ENCODE results near the gene CHN2.

CHN2 gene

DNA sequence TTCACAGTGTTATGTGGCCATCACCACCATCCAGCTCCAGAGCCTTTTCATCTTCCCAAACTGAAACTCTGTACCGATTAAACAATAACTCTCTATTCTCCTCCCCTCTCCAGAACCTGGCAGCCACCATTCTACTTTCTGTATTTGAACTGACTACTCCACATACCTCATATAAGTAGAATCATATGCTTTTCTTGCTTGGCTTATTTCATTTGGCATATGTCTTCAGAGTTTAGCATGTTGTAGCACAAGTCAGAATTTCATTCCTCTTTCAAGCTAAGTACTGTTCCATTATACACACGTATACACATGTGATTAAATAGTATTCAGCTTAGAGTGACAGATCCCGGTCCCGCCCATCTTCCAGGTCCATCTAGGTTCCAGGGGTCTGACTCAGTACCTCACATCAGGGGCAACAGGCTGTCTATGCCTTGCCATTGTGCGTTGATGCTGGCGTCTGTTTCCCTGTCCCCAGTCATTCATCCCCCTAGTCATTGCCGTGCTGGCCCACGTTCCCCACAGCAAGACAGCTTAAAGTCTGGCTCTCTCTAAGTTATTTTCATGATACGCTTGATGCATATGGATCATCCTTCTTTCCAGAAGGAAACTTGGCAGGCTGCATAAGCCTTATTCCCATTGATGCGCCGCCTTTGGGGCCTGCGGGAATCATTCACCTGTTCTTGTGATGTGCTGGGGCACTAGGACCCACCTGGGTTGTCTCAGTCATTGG is 108.3 kb downstream of the CHN2 start:
- Histone ChIP-seq H3K27ac (ENCODE audit: low read depth, low read length) (no peak overlapping the region), H3K36me3 (ENCODE audit: control insufficient read depth in 1 of 2, insufficient read depth in 2 of 2, low read length in 2 of 2) (no peaks in the 10 kb centered on the region), H3K9me3 (ENCODE audit: control insufficient read depth in 1 of 2, low read length in 2 of 2) (no peaks in the 10 kb centered on the region), H3K27me3 (ENCODE audit: control insufficient read depth in 1 of 2, insufficient read depth in 2 of 2, low read length in 2 of 2) (no peaks in the 10 kb centered on the region), H3K4me1 (ENCODE audit: control insufficient read depth in 1 of 2, insufficient read depth in 2 of 2, low read length in 2 of 2) (peaks cover 0 to 3% of the 10 kb centered on the region in 2 donors), H3K9ac (ENCODE audit: low read depth in 1 of 2, low read length in 2 of 2) (no peak overlapping the region), H3K4me3 (ENCODE audit: low read depth in 1 of 2, low read length in 2 of 2) (no peak overlapping the region)

DNA sequence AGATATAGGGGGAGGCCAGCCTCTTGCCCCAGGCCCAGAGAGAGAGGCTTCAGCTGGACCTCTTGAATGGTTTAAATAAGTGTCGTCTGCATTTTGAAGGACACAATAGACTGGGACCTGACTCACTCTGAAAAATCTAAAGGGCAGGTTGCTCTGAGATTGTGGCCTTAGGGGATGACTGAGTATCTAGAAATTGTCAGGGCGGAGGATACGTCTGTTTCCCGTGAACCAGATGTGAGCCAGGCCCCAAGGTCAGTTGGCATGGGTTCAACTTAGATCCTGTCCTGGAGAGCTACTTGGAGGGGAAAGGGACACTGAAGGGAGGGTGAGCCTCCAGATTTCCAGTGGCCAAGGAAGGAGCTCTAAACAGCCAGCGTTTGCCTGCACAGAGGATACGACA is 110.2 kb downstream of the CHN2 start:
- H3K4me3 ChIP-seq (ENCODE audit: low read depth in 1 of 2, low read length in 2 of 2), result no peak overlapping the region
- no peak overlapping the region for H3K27ac ChIP-seq (ENCODE audit: low read depth, low read length)
- H3K4me1 ChIP-seq (ENCODE audit: control insufficient read depth in 1 of 2, insufficient read depth in 2 of 2, low read length in 2 of 2), result peaks cover 0 to 3% of the 10 kb centered on the region in 2 donors
- H3K9me3 ChIP-seq (ENCODE audit: control insufficient read depth in 1 of 2, low read length in 2 of 2), result no peaks in the 10 kb centered on the region
- H3K9ac ChIP-seq (ENCODE audit: low read depth in 1 of 2, low read length in 2 of 2), result no peak overlapping the region
- no peaks in the 10 kb centered on the region for H3K27me3 ChIP-seq (ENCODE audit: control insufficient read depth in 1 of 2, insufficient read depth in 2 of 2, low read length in 2 of 2)
- no peaks in the 10 kb centered on the region for H3K36me3 ChIP-seq (ENCODE audit: control insufficient read depth in 1 of 2, insufficient read depth in 2 of 2, low read length in 2 of 2)

DNA sequence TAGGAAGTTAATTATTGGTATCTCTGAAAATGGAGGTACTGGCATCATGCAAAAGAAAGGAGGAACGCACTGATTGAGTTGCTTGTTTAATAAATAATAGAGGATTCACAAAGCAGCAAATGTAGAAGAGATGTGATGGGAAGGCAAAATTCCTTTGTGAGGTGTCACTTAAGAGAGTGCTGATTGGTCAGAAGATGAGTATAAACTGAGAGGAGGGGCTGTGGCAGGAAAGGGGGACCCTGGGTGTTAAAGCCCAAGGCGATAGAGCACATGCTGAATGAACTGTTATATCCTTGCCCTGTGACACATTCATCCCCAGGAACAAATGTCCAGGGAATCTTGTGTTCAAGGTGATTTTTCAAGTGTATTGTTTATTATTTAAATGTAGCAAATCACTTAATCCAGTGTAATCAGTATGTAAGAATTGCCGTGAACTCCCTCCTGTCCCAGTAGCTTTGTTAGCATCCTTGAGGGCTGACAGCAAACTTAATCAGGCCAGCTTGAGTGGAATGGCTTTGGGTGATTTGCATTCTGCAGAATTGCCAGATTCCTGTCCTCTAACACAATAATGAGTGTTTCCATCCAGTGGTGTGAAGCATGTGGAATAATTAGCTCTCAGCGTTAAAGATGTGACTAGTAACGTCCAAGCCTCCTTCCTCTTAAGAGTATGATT is 111.9 kb downstream of the CHN2 start:
- Histone ChIP-seq H3K4me1 (ENCODE audit: control insufficient read depth in 1 of 2, insufficient read depth in 2 of 2, low read length in 2 of 2) (no peaks in the 10 kb centered on the region), H3K36me3 (ENCODE audit: control insufficient read depth in 1 of 2, insufficient read depth in 2 of 2, low read length in 2 of 2) (no peaks in the 10 kb centered on the region), H3K9me3 (ENCODE audit: control insufficient read depth in 1 of 2, low read length in 2 of 2) (no peaks in the 10 kb centered on the region), H3K9ac (ENCODE audit: low read depth in 1 of 2, low read length in 2 of 2) (no peak overlapping the region), H3K4me3 (ENCODE audit: low read depth in 1 of 2, low read length in 2 of 2) (no peak overlapping the region), H3K27me3 (ENCODE audit: control insufficient read depth in 1 of 2, insufficient read depth in 2 of 2, low read length in 2 of 2) (no peaks in the 10 kb centered on the region), H3K27ac (ENCODE audit: low read depth, low read length) (no peak overlapping the region)

DNA sequence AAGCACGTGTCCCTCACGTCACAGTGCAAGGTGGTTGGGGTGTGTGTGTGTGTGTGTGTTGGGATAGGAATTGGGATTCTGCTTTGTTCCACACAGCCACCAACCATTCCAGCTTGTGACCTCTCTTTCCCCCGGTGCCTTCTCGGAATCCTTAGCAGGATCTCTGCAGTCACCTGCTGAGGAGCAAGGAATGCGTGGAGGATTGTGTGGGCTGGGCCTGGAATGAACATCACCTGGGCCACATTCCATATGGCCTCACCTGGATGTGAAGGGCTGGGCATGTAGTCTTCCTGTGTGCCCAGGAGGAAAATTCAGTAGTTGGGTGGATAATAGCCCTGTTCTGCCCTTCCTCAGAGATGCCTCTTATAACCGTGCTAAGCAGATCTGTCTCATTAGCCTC is 113.8 kb downstream of the CHN2 start:
- no peaks in the 10 kb centered on the region for H3K36me3 ChIP-seq (ENCODE audit: control insufficient read depth in 1 of 2, insufficient read depth in 2 of 2, low read length in 2 of 2)
- H3K4me1 ChIP-seq (ENCODE audit: control insufficient read depth in 1 of 2, insufficient read depth in 2 of 2, low read length in 2 of 2), result no peaks in the 10 kb centered on the region
- H3K9me3 ChIP-seq (ENCODE audit: control insufficient read depth in 1 of 2, low read length in 2 of 2), result no peaks in the 10 kb centered on the region
- no peaks in the 10 kb centered on the region for H3K27me3 ChIP-seq (ENCODE audit: control insufficient read depth in 1 of 2, insufficient read depth in 2 of 2, low read length in 2 of 2)
- no peak overlapping the region for H3K9ac ChIP-seq (ENCODE audit: low read depth in 1 of 2, low read length in 2 of 2)
- no peak overlapping the region for H3K4me3 ChIP-seq (ENCODE audit: low read depth in 1 of 2, low read length in 2 of 2)
- no peak overlapping the region for H3K27ac ChIP-seq (ENCODE audit: low read depth, low read length)

DNA sequence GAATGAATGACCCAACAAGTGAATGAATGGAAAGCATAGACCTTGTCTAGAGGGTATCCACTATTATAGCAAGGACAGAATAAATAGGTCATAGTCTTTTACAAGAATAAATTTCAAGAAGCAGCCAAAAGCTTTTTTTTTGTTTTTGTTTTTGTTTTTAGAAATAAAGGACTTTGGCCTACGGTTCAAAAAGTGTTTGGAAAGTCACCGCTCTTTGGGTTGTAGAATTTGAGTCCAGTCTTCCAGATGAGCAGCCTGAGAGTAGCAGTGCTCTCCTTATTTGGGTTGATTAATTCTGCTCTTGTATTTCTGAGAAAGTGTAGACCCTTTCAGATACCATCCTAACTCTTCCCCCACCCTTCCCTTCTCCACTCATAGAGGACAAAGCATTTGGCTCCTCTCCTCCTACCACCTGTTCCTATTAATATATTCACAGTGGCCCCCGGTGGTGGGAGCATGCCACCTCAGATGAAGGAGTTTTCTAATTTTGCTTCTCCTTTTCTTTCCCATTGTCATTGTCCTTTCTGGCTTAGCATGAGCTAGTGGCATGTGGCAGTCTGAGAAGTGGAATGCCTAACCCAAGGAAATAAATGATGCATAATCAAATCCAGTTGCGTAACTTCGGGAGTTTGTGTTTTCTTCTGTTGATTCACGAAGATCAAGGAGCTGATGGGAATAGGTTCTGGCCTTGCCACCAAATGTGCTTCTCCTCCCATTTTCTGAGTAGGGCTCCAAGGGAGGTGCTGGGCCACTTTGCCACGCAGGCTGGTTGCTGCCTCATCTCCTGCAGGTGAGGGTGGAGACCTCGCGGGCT is 114.7 kb downstream of the CHN2 start:
- Histone ChIP-seq H3K27me3 (ENCODE audit: control insufficient read depth in 1 of 2, insufficient read depth in 2 of 2, low read length in 2 of 2) (no peaks in the 10 kb centered on the region), H3K4me3 (ENCODE audit: low read depth in 1 of 2, low read length in 2 of 2) (no peak overlapping the region), H3K27ac (ENCODE audit: low read depth, low read length) (no peak overlapping the region), H3K9me3 (ENCODE audit: control insufficient read depth in 1 of 2, low read length in 2 of 2) (no peaks in the 10 kb centered on the region), H3K36me3 (ENCODE audit: control insufficient read depth in 1 of 2, insufficient read depth in 2 of 2, low read length in 2 of 2) (no peaks in the 10 kb centered on the region), H3K9ac (ENCODE audit: low read depth in 1 of 2, low read length in 2 of 2) (no peak overlapping the region), H3K4me1 (ENCODE audit: control insufficient read depth in 1 of 2, insufficient read depth in 2 of 2, low read length in 2 of 2) (no peaks in the 10 kb centered on the region)

DNA sequence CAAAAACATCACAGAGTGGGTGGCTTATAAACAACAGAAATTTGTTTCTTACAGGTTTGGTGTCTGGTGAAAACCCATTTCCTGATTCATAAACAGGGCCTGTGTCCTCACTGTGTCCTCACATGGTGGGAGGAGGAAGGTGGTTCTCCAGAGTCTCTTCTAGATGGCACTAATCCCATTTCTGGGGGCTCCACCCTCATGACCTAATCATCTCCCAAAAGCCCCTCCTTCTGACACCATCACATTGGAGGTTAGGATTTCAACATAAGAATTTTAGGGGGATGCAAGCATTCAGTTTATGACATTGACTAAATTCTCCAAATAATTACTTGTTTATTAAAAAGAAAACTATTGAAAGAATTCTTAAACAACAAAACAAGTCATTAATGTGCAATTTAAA is 116.0 kb downstream of the CHN2 start:
- Histone ChIP-seq H3K27ac (ENCODE audit: low read depth, low read length) (no peak overlapping the region), H3K4me3 (ENCODE audit: low read depth in 1 of 2, low read length in 2 of 2) (no peak overlapping the region), H3K4me1 (ENCODE audit: control insufficient read depth in 1 of 2, insufficient read depth in 2 of 2, low read length in 2 of 2) (no peaks in the 10 kb centered on the region)

DNA sequence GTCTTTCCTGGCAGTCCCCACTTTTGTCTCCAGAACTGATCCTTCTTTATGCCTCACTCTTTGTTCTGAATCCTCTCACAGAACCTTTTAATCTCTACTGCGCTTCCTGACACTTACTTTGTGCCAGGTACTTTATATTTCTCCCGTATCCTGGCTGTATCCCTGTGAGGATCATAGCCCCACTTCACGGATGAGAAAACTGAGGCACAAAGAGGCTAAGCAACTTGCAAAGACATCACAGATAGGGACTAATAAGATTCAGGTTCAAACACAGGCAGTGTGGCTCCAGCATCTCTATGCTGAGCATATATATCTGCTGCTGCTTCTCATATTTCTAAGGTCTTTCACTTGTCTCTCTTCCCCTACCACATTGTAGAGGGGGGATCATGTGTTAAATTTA is 116.7 kb downstream of the CHN2 start:
- H3K27me3 ChIP-seq (ENCODE audit: control insufficient read depth in 1 of 2, insufficient read depth in 2 of 2, low read length in 2 of 2), result no peaks in the 10 kb centered on the region
- no peak overlapping the region for H3K27ac ChIP-seq (ENCODE audit: low read depth, low read length)
- no peaks in the 10 kb centered on the region for H3K36me3 ChIP-seq (ENCODE audit: control insufficient read depth in 1 of 2, insufficient read depth in 2 of 2, low read length in 2 of 2)
- no peaks in the 10 kb centered on the region for H3K4me1 ChIP-seq (ENCODE audit: control insufficient read depth in 1 of 2, insufficient read depth in 2 of 2, low read length in 2 of 2)
- no peak overlapping the region for H3K9ac ChIP-seq (ENCODE audit: low read depth in 1 of 2, low read length in 2 of 2)
- H3K9me3 ChIP-seq (ENCODE audit: control insufficient read depth in 1 of 2, low read length in 2 of 2), result no peaks in the 10 kb centered on the region
- no peak overlapping the region for H3K4me3 ChIP-seq (ENCODE audit: low read depth in 1 of 2, low read length in 2 of 2)

More for the DNA sequence above, 116.0 kb downstream of the CHN2 start:
- no peaks in the 10 kb centered on the region for H3K36me3 ChIP-seq (ENCODE audit: control insufficient read depth in 1 of 2, insufficient read depth in 2 of 2, low read length in 2 of 2)
- no peaks in the 10 kb centered on the region for H3K27me3 ChIP-seq (ENCODE audit: control insufficient read depth in 1 of 2, insufficient read depth in 2 of 2, low read length in 2 of 2)
- H3K9ac ChIP-seq (ENCODE audit: low read depth in 1 of 2, low read length in 2 of 2), result no peak overlapping the region
- no peaks in the 10 kb centered on the region for H3K9me3 ChIP-seq (ENCODE audit: control insufficient read depth in 1 of 2, low read length in 2 of 2)

DNA sequence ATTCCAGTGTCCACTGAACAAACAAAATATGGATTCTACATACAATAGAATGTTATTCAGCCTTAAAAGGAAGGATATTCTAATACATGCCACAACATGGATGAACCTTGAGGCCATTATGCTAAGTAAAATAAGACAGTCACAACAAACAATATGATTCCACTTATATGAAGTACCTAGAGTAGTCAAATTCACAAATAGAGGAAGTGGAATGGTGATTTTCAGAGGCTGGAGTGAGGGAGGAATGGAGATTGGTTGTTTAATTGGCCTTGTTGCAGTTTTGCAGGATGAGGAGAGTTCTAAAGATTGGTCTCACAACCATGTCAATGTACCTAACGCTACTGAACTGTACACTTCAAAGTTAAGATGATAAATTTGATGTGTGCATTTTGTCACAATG is 119.6 kb downstream of the CHN2 start:
- H3K9ac ChIP-seq (ENCODE audit: low read depth in 1 of 2, low read length in 2 of 2), result no peak overlapping the region
- no peak overlapping the region for H3K27ac ChIP-seq (ENCODE audit: low read depth, low read length)
- no peaks in the 10 kb centered on the region for H3K4me1 ChIP-seq (ENCODE audit: control insufficient read depth in 1 of 2, insufficient read depth in 2 of 2, low read length in 2 of 2)
- no peaks in the 10 kb centered on the region for H3K9me3 ChIP-seq (ENCODE audit: control insufficient read depth in 1 of 2, low read length in 2 of 2)
- H3K27me3 ChIP-seq (ENCODE audit: control insufficient read depth in 1 of 2, insufficient read depth in 2 of 2, low read length in 2 of 2), result no peaks in the 10 kb centered on the region
- H3K4me3 ChIP-seq (ENCODE audit: low read depth in 1 of 2, low read length in 2 of 2), result no peak overlapping the region
- H3K36me3 ChIP-seq (ENCODE audit: control insufficient read depth in 1 of 2, insufficient read depth in 2 of 2, low read length in 2 of 2), result no peaks in the 10 kb centered on the region

DNA sequence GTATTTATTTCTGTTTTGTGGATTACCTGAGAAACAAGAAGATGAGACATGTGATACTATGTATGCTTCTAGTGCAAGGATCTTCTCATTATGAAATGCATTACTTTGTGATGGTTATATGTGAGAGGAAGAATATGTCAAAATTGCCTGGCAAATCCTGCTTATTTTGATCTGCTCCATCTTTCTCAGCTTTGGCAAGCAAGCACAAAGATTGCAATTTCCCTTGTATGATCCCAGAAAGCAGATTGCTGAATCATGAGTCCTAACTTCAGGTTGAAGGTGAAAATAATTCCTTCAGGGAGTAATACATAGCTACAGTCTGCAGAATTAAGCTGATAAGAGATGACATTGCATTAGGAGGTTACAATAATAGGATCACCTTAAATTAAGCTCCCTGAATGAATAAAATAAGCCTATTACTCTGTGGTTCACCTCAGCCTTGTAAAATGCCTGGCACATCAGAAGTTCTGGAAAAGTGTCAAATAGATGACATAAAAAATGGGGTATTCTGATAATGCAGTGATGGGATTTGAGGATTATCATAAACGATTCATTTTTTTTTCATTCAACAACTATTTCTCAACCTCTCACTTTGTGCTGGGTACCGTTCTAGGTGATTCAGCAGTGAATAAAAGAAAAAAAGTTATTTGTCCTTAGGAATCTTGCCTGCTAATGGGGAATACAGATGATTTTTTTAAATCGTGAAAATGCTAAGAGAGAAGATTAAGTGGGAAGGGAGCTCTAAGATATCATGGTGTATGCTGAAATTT is 120.7 kb downstream of the CHN2 start:
- H3K9ac ChIP-seq (ENCODE audit: low read depth in 1 of 2, low read length in 2 of 2), result no peak overlapping the region
- no peak overlapping the region for H3K4me3 ChIP-seq (ENCODE audit: low read depth in 1 of 2, low read length in 2 of 2)
- H3K36me3 ChIP-seq (ENCODE audit: control insufficient read depth in 1 of 2, insufficient read depth in 2 of 2, low read length in 2 of 2), result no peaks in the 10 kb centered on the region
- no peaks in the 10 kb centered on the region for H3K4me1 ChIP-seq (ENCODE audit: control insufficient read depth in 1 of 2, insufficient read depth in 2 of 2, low read length in 2 of 2)
- no peaks in the 10 kb centered on the region for H3K9me3 ChIP-seq (ENCODE audit: control insufficient read depth in 1 of 2, low read length in 2 of 2)
- no peaks in the 10 kb centered on the region for H3K27me3 ChIP-seq (ENCODE audit: control insufficient read depth in 1 of 2, insufficient read depth in 2 of 2, low read length in 2 of 2)
- no peak overlapping the region for H3K27ac ChIP-seq (ENCODE audit: low read depth, low read length)
